H1 (cell line): ENCODE data around the gene TIGD6. TPM values are rescaled to one million over a fixed set of nuclear protein-coding genes. Genes with fewer than 3 reads are reported as not detected.

Source experiments
- CHD2 ChIP-seq: IDR thresholded peaks from 2 replicates; pipeline ENCODE4 v1.6.1; 2012; ENCODE audit warnings: low read length, improper control_type of control experiment
- POLR2AphosphoS5 ChIP-seq: IDR thresholded peaks from 2 replicates; pipeline ENCODE4 v1.6.1; 2011; ENCODE audit warnings: low read depth, low read length
- TEAD4 ChIP-seq: IDR thresholded peaks from 2 replicates; pipeline ENCODE4 v1.6.1; 2012; ENCODE audit warnings: low read depth, low read length, inconsistent platforms, mixed read lengths
- polyA plus RNA-seq, 7 experiments: library from polyadenylated mRNA; depleted of rRNA in 3 of 7; stranded (reverse) in 5 of 7; unstranded in 2 of 7; fragments of >200 nt in 5 of 7; fragments of 200-250 nt in 2 of 7; gene quantifications; 1 replicate in 5 of 7; 2 replicates in 1 of 7; 4 replicates in 1 of 7; pipeline versions ENCODE4 v1.2.1 to v1.2.3, GENCODE V29; 2011 to 2013; ENCODE audit warnings: missing spikeins in 2 of 7, mixed read lengths in 2 of 7
- total RNA-seq: library from RNA; stranded (reverse); fragmentation: NEBNext Ultra II Directional; extraction: Animal tissue kit (Norgen Biotek cat#: 25700); gene quantifications from 2 replicates; pipeline ENCODE4 v1.2.1, GENCODE V29; 2021

The TIGD6 gene
- total and polyA plus RNA-seq, 2 of the 8 experiments (the other 6 are each of a cell fraction or from before 2014, with no cell fraction given): 1.3 to 2.4 TPM

GRCh38 chr5:149956685-149957084, 43.8 kb downstream of the TIGD6 start (continued):
- no peak for TF ChIP-seq CHD2
- no peak for TF ChIP-seq TEAD4
- no peak for TF ChIP-seq POLR2AphosphoS5
